ENCODE measurements around the gene MFNG. TPM values are rescaled to one million over a fixed set of nuclear protein-coding genes. Genes with fewer than 3 reads are reported as not detected.
"Not testable (repeated sequence)": the region's sequence is repeated elsewhere in the genome, so short reads cannot be mapped to it uniquely, and the experiment has no call there.

Gene MFNG
- polyA plus RNA-seq, 3 donors = 5.1 to 20.5 (median 19.0) TPM

DNA sequence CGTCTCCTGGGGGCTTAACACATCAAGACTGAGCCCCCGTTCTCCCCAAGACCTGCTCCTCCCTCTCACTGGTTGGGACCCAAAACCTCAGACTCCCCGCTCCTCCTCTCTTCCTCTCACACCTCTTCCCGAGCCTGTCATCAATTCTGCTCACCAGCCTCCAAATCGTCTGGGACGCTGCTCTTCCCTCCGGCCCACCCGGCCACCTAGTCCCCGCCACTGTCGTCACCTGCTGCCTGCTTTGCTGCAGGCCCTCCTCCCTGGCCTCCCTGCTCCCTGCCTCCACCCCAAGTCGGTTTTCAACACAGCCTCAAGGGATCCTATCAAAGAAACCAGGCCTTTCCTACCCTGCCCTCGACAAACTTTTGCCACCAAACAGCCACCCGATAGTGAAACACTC, 3.1 kb downstream of the MFNG start:
- WGBS, 3 donors = 71 to 84% (median 74%) methylated on average over 9 to 13 of the region's 13 CpGs
- H3K27ac ChIP-seq (ENCODE audit: low read depth, low read length) = no peak overlapping the region

DNA sequence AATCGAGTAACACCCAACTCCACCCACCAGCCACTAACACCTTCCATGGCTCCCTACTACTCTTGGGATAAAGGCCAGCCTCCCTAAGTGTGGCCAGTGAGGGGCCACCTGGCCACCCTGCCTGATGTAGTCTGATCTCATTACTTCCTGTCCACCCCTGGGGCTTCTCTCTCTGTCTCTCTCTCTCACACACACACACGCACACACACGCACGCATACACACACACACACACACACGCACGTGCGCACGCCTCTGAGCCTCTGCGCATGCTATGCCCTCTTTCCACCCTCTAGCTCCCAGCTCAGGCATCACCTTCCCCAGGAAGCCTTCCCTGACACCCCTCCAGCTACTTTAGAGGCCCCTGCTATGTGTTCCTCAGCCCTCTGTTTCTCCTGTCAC, 3.9 kb downstream of the MFNG start:
- H3K27ac ChIP-seq (ENCODE audit: low read depth, low read length) = no peak overlapping the region
- 80 to 85% (median 82%) methylated on average over 9 of the region's 9 CpGs for WGBS, 3 donors

DNA sequence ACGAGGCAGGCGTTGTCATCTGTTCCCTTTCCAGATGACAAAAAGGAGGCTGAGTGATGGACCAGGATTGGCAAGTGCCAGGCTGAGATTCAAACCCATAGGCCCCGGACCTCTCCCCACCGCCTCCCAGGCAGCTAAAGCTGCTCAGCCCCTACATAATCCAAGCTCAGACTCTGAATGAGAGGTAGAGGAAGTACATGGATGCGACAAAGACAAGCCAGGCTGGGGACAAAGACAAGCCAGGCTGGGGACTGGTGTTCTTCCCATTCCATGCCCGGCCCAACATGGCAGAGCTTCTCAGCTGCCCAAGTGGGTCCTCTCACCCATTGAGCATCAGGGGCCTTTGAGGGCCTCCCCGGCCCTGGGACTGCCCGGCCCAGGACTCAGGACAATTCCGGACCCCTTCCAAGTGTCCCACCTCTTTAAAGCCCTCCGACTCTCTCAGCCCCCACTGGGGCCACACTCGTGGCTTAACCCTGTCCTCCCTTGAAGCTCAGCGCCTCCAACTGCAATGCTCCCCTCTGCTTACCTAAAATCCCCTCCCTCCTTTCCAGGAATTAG, 4.8 kb downstream of the MFNG start:
- 77 to 87% (median 86%) methylated on average over 12 of the region's 12 CpGs for WGBS, 3 donors
- H3K27ac ChIP-seq (ENCODE audit: low read depth, low read length) = no peak overlapping the region

DNA sequence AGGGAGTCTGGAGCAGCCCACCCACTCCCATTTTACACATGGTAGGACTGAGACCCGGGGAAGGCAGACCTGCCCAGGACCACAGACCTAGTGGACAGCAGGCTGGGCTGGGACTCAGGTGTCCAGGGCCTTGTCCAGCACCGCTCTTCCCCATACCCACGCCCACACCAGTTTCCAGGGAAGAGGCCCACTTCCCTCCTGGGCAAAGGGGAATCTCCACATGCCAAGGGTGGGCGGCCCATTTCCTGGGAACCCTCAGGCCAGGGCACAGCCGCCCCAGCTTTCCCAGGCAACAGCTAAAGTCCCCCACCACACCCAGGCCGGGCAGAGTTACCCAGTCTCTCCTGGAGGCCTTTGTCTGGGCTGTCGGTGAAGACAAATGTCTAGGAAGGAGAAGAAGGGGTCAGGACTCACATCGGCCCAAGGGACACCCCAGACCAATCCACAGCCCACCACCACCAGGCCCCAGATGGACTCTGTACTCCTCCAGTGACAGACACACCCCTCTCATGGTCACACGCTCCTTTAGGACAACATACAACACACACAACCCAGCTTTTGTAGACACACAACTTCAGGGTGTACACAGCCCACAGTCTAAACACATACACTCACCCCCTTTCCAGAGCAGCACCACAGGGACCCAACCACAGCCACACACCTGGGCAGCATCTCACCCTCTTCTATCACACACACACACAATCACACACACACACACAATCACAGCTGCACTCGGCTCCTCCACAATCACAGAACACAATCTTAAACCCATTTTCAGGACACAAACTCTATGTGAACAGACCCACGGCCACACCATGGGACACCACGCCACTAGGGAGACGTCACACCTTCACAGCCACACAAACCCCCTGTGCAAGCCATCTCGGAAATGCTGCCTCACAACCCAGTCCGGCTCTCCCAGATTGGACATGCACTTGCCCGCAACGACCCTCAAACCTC, 5.5 kb downstream of the MFNG start:
- H3K27ac ChIP-seq (ENCODE audit: low read depth, low read length) = no peak overlapping the region
- WGBS, 3 donors = 77 to 87% (median 84%) methylated on average over 17 of the region's 17 CpGs

- 83 to 91% (median 83%) methylated on average over 15 of the region's 15 CpGs for WGBS, 3 donors
These were observed 7.0 kb downstream of the MFNG start for GRCh38 chr22:37479196-37479595.

GRCh38 chr22:37476389-37477329, 9.5 kb downstream of the MFNG start:
- 79 to 84% (median 82%) methylated on average over 14 of the region's 14 CpGs for WGBS, 3 donors
- H3K27ac ChIP-seq (ENCODE audit: low read depth, low read length) = no peak overlapping the region

More at GRCh38 chr22:37479196-37479595, 7.0 kb downstream of the MFNG start:
- no peak overlapping the region for H3K27ac ChIP-seq (ENCODE audit: low read depth, low read length)

DNA sequence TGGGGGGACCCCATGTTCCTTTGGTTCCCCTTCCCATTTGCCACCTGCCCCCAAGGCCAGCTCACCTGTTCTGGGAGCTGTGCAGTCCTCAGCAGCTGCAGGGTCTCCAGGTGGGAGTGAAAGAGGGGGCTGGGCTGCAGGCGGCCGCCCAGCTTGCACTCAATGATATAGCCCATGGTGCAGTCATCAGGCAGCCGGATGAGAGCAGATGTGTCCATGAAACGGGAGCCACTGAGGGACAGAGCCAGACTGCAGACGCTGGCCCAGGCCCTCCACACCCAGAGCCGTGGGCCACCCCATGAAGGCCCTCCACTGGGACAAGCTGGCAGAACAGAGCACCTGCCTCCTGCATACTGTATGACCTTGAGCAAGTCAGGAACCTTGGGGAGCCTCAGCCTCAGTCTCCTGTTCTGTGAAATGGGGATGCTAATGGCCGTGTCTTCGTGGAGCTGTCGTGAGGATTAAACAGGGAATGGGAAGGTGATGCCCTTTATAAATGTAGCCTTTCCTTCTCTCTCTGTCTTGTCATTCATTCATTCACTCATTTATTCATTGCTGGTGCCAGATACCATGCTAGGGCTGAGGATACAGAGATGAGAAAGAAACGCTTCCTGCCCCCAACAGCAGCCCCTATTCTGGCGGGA, 11.6 kb downstream of the MFNG start:
- 71 to 83% (median 78%) methylated on average over 11 of the region's 11 CpGs for WGBS, 3 donors
- no peak overlapping the region for H3K27ac ChIP-seq (ENCODE audit: low read depth, low read length)

- H3K27ac ChIP-seq (ENCODE audit: low read depth, low read length) = no peak overlapping the region
- 56 to 81% (median 81%) methylated on average over 8 of the region's 8 CpGs for WGBS, 3 donors
These were observed 12.7 kb downstream of the MFNG start for GRCh38 chr22:37473437-37473946.

DNA sequence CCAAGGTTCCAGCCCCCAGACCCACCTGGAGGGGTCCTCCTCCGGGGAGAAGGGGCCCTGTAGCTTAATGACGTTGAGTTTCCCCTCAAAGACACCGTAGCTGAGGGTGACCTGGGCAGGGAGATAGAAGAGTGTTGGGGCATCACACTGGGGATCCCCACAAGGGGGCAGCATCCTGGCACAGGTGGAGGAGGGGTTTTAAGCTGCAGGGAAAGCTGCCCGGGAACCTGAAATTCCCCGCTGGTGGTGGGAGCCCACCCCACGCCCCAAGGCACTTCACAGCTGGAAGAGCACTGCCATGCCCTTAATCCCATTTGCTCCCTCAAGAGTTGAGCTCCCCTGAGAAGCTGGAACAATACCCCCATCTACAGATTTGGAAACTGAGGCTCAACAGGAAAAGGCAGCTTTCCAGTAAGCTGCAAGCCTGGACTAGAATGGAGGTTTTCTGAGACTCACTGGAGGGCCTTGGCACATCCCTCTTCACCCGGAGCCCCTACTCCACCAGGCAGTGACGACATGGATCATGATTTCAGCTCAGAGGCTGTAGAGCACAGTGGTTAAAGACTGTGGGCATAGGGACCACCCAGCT, 13.7 kb downstream of the MFNG start:
- 23 to 46% (median 45%) methylated on average over 8 of the region's 8 CpGs for WGBS, 3 donors
- H3K27ac ChIP-seq (ENCODE audit: low read depth, low read length) = no peak overlapping the region

- 73 to 91% (median 87%) methylated on average over 9 of the region's 9 CpGs for WGBS, 3 donors
- H3K27ac ChIP-seq (ENCODE audit: low read depth, low read length) = no peak overlapping the region
These were observed 14.3 kb downstream of the MFNG start for GRCh38 chr22:37471727-37472417.

DNA sequence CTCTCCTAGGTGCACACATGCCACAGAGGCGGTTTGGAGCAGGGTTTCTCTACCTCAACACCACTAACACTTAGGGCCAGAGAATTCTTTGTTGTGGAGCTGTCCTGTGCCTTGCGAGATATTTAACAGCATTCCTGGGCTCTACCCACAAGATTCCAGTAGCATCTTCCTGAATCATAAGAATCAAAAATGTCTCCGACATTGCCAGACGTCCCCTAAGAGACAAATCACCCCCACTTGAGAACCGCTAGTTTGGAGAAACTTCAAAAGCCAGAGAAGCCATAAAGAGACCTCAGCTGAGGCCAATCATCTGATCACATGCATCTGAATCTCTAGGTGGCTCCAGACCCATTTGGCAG, 16.1 kb downstream of the MFNG start:
- 71 to 74% (median 74%) methylated on average over 5 of the region's 5 CpGs for WGBS, 3 donors
- H3K27ac ChIP-seq (ENCODE audit: low read depth, low read length) = no peak overlapping the region

GRCh38 chr22:37469416-37470086, 16.6 kb downstream of the MFNG start:
- 79 to 83% (median 81%) methylated on average over 8 of the region's 8 CpGs for WGBS, 3 donors
- H3K27ac ChIP-seq (ENCODE audit: low read depth, low read length) = no peak overlapping the region

DNA sequence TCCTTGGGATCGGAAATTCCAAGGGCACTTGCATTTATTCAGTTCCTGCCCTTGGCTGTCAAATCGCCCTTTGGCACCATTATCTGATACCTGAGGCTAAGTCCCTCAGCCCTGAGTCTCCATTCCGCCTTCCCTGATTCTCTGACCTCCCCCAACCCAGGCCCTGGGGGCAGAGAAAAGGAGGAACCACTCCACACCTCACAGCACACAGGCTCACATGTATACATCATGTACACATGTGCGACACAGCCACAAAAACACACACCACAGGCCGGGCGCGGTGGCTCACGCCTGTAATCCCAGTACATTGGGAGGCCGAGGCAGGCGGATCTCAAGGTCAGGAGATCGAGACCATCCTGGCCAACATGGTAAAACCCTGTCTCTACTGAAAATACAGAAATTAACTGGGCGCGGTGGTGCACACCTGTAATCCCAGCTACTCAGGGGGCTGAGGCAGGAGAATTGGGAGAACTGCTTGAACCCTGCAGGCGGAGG, 17.9 kb downstream of the MFNG start:
- H3K27ac ChIP-seq (ENCODE audit: low read depth, low read length) = not testable (repeated sequence)
- WGBS, 3 donors = 88 to 91% (median 90%) methylated on average over 14 of the region's 14 CpGs

- H3K27ac ChIP-seq (ENCODE audit: low read depth, low read length) = no peak overlapping the region
- 64 to 68% (median 68%) methylated on average over 14 of the region's 14 CpGs for WGBS, 3 donors
These were observed 18.7 kb downstream of the MFNG start for GRCh38 chr22:37467391-37467955.

GRCh38 chr22:37464181-37464580, 22.0 kb downstream of the MFNG start:
- no peak overlapping the region for H3K27ac ChIP-seq (ENCODE audit: low read depth, low read length)
- WGBS, 3 donors = 26 to 51% (median 28%) methylated on average over 4 of the region's 4 CpGs

GRCh38 chr22:37462983-37463382, 23.2 kb downstream of the MFNG start:
- 4 to 25% (median 10%) methylated on average over 5 of the region's 5 CpGs for WGBS, 3 donors

More at GRCh38 chr22:37462983-37463382, 23.2 kb downstream of the MFNG start:
- no peak overlapping the region for H3K27ac ChIP-seq (ENCODE audit: low read depth, low read length)
